A673 (cell line): ENCODE results near the gene MYRIP. TPM values are rescaled to one million over a fixed set of nuclear protein-coding genes. Genes with fewer than 3 reads are reported as not detected.

Experiments used
- BruUV-seq: library from RNA; stranded (reverse); fragments of 400-500 nt; replicated peaks from 2 replicates; lab custom pipeline; 2021; lab: Mats Ljungman, UMichigan
- CTCF ChIA-PET: fragments of 300-600 bp; sonication (Branson Sonifier 250); formaldehyde crosslinking; loops from one replicate; lab custom pipeline; 2022; ENCODE audit warnings: antibody characterized with exemption; lab: Charles Lee
- POLR2A ChIA-PET: fragments of 300-600 bp; sonication (Branson Sonifier 250); formaldehyde crosslinking; loops from one replicate; lab custom pipeline; 2022; ENCODE audit warnings: antibody characterized with exemption; ENCODE audit not compliant: low non-redundant PET; lab: Charles Lee
- DNase-seq: peaks from one replicate; pipeline ENCODE4 v3.0.0-alpha.2; 2015; ENCODE audit warnings: low spot score
- H3K27ac ChIP-seq: fragments of 200-600 bp; sonication (generic); 2 replicates; pipeline ENCODE4 v1.5.1; 2016; ENCODE audit warnings: mixed run types, low read depth, mild to moderate bottlenecking, mixed read lengths, antibody characterized with exemption, low read length; ENCODE audit not compliant: poor library complexity, severe bottlenecking
- H3K27me3 ChIP-seq: fragments of 200-600 bp; sonication (generic); replicated peaks from 2 replicates; pipeline ENCODE4 v1.6.1; 2017; ENCODE audit warnings: mixed run types, low read depth, mild to moderate bottlenecking, mixed read lengths, antibody characterized with exemption, low read length; ENCODE audit not compliant: insufficient read depth, poor library complexity
- H3K36me3 ChIP-seq: fragments of 200-600 bp; sonication (generic); 2 replicates; pipeline ENCODE4 v1.6.1; 2016; ENCODE audit warnings: mixed run types, mild to moderate bottlenecking, mixed read lengths, antibody characterized with exemption, low read length; ENCODE audit not compliant: insufficient read depth, poor library complexity, severe bottlenecking
- H3K4me1 ChIP-seq: fragments of 200-600 bp; sonication (generic); 2 replicates; pipeline ENCODE4 v1.6.1; 2017; ENCODE audit warnings: mixed run types, mild to moderate bottlenecking, mixed read lengths, antibody characterized with exemption, low read length; ENCODE audit not compliant: insufficient read depth, poor library complexity, severe bottlenecking
- H3K4me3 ChIP-seq: fragments of 200-600 bp; sonication (generic); 2 replicates; pipeline ENCODE4 v1.5.1; 2016; ENCODE audit warnings: low read depth, mixed run types, mild to moderate bottlenecking, mixed read lengths, low read length; ENCODE audit not compliant: poor library complexity, severe bottlenecking
- H3K9me3 ChIP-seq: fragments of 200-600 bp; sonication (generic); 2 replicates; pipeline ENCODE4 v1.6.1; 2016; ENCODE audit warnings: mixed run types, low read depth, mild to moderate bottlenecking, mixed read lengths, antibody characterized with exemption, low read length; ENCODE audit not compliant: poor library complexity, severe bottlenecking
- EZH2 ChIP-seq: fragments of 200-600 bp; sonication (generic); IDR thresholded peaks from 2 replicates; pipeline ENCODE4 v1.6.1; 2017; ENCODE audit warnings: borderline replicate concordance, low read depth, mild to moderate bottlenecking, mixed read lengths, antibody characterized with exemption, low read length; ENCODE audit not compliant: poor library complexity, severe bottlenecking
- intact Hi-C: fragments of 100-400 bp; cut with micrococcal nuclease; formaldehyde crosslinking; loops from one replicate; pipeline ENCODE4 v1.10.0; 2022; ENCODE audit not compliant: unreplicated experiment
- total RNA-seq: library from RNA; stranded (reverse); gene quantifications from 2 replicates; pipeline ENCODE4 v1.2.3, GENCODE V29; 2021
- TF ChIP-seq, protein P1 (sequence below): fragments of 300-800, 200-600 bp; sonication (generic); conservative IDR thresholded peaks from 2 replicates; pipeline ENCODE4 v1.5.1; 2017; ENCODE audit warnings: low read depth, mild to moderate bottlenecking, antibody characterized with exemption, low read length, moderate library complexity, mixed read lengths

MYRIP gene
- total RNA-seq, 1 experiment from 2014 or later = not detected

DNA sequence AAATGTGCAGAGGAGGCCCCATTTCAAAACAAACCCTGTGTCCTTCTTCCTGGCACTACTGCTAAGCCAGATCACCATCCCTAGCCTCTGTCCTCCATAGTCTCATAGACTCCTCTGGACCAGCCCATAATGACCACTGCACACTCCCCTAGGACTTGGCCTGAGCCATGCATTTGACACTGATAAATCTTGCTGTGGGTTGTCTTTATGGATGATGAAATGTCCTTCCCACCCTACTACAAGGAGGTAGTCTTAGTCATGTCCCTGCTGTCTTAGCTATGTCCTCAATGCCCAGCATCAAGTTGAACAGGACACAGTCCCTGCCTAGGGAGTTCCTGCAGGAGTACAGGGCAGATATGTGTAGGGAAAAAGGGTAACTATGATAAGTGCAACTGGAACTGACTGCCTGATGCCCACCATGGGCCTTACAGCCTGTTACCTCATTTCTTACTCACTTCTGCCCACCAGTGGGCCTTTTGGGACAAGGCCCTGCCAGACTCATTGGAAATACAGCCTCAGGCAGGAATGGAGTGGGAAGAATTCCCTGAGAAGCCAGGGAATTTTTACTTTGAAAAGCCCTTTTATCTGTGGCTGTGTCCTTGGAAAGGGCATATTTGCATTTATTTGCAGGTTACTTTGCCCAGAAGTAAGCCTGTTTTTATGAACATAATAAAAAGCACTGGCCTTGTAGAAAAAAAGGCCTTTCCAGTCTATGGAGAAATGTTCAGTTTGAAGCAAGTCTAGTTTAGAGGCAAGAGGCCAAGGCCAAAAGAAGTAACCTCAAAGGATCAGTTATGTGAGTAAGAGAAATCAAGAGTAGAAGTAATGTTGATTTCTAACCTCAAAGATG is 300.5 kb downstream of the MYRIP start:
- Histone ChIP-seq H3K4me1 (no peaks in the 10 kb centered on the region), H3K27me3 (no peaks in the 10 kb centered on the region), H3K36me3 (no peaks in the 10 kb centered on the region), H3K9me3 (no peaks in the 10 kb centered on the region), H3K4me3 (no peak overlapping the region), H3K27ac (no peak overlapping the region)
- ChIA-PET CTCF (no interaction called here), POLR2A (no interaction called here)
- intact Hi-C loops = no loop called here
- no peak for TF ChIP-seq EZH2
- TF ChIP-seq, protein P1, sequence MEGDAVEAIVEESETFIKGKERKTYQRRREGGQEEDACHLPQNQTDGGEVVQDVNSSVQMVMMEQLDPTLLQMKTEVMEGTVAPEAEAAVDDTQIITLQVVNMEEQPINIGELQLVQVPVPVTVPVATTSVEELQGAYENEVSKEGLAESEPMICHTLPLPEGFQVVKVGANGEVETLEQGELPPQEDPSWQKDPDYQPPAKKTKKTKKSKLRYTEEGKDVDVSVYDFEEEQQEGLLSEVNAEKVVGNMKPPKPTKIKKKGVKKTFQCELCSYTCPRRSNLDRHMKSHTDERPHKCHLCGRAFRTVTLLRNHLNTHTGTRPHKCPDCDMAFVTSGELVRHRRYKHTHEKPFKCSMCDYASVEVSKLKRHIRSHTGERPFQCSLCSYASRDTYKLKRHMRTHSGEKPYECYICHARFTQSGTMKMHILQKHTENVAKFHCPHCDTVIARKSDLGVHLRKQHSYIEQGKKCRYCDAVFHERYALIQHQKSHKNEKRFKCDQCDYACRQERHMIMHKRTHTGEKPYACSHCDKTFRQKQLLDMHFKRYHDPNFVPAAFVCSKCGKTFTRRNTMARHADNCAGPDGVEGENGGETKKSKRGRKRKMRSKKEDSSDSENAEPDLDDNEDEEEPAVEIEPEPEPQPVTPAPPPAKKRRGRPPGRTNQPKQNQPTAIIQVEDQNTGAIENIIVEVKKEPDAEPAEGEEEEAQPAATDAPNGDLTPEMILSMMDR = peak; percentile 23; the same call in 1 of the 2 replicates
- BruUV-seq = no TSS peak
- no peak for DNase-seq

DNA sequence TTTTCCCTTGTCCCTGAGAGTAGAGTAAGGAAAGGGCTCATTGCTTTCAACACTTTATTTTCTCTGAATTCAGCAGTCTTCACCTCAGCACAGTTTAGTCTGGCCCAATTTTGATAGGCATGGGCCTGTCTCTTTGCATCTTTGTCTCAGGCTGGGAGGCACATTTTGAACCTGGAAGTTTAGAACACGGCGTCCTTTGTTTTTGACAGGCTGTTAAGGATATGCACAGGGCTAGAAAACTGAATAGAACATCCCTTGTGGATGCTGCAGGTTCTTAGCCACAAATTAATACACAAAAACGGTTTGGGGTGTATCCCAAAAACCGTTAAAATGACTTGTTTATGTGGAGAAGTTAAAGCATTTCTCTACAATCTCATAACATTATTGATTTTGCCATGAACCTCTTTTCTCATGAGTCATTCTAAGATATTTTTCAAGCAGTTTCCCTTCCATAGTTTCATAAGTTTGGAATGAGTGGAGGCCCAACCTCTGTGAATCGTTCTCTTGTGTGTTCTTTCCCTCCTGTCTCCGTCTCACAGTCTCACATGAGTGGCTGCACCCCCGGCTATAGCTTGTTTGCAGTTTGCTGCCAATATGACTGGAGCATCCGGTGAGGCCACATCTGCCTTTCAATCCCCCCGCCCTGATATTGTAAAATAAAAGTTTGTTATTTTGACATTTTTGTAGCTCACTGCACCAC is 307.2 kb downstream of the MYRIP start:
- no peak overlapping the region for H3K27ac ChIP-seq
- no peaks in the 10 kb centered on the region for H3K4me1 ChIP-seq
- H3K27me3 ChIP-seq = no peaks in the 10 kb centered on the region
- ChIA-PET CTCF (no interaction called here), POLR2A (no interaction called here)
- BruUV-seq = no TSS peak
- no peaks in the 10 kb centered on the region for H3K36me3 ChIP-seq
- TF ChIP-seq, protein P1 = no peak
- TF ChIP-seq EZH2 = no peak
- H3K4me3 ChIP-seq = no peak overlapping the region
- intact Hi-C loops = no loop called here
- H3K9me3 ChIP-seq = no peaks in the 10 kb centered on the region
- no peak for DNase-seq

DNA sequence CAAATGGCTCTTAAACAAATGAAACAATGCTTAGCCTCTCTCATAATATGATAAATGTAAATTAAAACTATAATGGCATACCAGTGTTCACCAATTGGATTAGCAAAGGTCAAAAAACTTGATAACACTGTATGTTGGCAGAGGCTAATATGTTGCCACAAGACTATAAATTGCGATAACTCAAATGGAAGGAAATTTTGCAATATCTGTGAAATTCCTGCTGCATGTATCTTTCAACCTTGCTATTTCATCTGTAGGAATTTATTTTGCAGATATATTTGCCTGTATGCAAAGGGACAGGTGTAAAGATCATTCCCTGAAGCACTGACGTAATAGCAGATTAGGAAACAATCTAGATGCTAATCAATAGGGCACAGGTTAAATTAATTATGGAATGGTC is 308.7 kb downstream of the MYRIP start:
- POLR2A ChIA-PET = no interaction called here
- no peaks in the 10 kb centered on the region for H3K27me3 ChIP-seq
- CTCF ChIA-PET = no interaction called here
- no TSS peak for BruUV-seq
- TF ChIP-seq EZH2 = no peak
- TF ChIP-seq, protein P1 = no peak
- no peaks in the 10 kb centered on the region for H3K36me3 ChIP-seq
- no peak overlapping the region for H3K27ac ChIP-seq
- intact Hi-C loops = no loop called here
- no peak for DNase-seq
- no peak overlapping the region for H3K4me3 ChIP-seq
- H3K4me1 ChIP-seq = no peaks in the 10 kb centered on the region
- no peaks in the 10 kb centered on the region for H3K9me3 ChIP-seq
